NCI-H2227 (cell line): ENCODE results near the gene CXCL14.

Experiments
- DNase-seq: peaks from one replicate; lab custom pipeline; 2025; ENCODE audit not compliant: unreplicated experiment; lab: John Stamatoyannopoulos, UW

CXCL14 gene

GRCh38 chr5:135596788-135597187, 18.0 kb upstream of the CXCL14 start:
- DNase-seq = no peak

- DNase-seq = no peak
Observed at GRCh38 chr5:135596157-135596763, 17.5 kb upstream of the CXCL14 start.

GRCh38 chr5:135594416-135594960, 15.7 kb upstream of the CXCL14 start:
- DNase-seq = no peak

- DNase-seq = no peak
Observed at GRCh38 chr5:135593886-135594285, 15.1 kb upstream of the CXCL14 start.

- DNase-seq = no peak
Observed at GRCh38 chr5:135593141-135593540, 14.3 kb upstream of the CXCL14 start.

- DNase-seq = no peak
Observed at GRCh38 chr5:135592312-135593045, 13.7 kb upstream of the CXCL14 start.

GRCh38 chr5:135591277-135591676, 12.5 kb upstream of the CXCL14 start:
- no peak for DNase-seq

- no peak for DNase-seq
Observed at GRCh38 chr5:135589152-135589551, 10.4 kb upstream of the CXCL14 start.

- no peak for DNase-seq
Observed at GRCh38 chr5:135587721-135588663, 9.2 kb upstream of the CXCL14 start.

GRCh38 chr5:135584918-135585317, 6.1 kb upstream of the CXCL14 start:
- no peak for DNase-seq

- no peak for DNase-seq
Observed at GRCh38 chr5:135584276-135584675, 5.5 kb upstream of the CXCL14 start.

- no peak for DNase-seq
Observed at GRCh38 chr5:135582099-135582781, 3.4 kb upstream of the CXCL14 start.

GRCh38 chr5:135578305-135578684, 496 bp downstream of the CXCL14 start:
- DNase-seq = no peak

- no peak for DNase-seq
Observed at GRCh38 chr5:135577421-135577820, 1.4 kb downstream of the CXCL14 start.

- DNase-seq = no peak
Observed at GRCh38 chr5:135576075-135576599, 2.7 kb downstream of the CXCL14 start.

GRCh38 chr5:135574493-135574892, 4.3 kb downstream of the CXCL14 start:
- DNase-seq = no peak

- no peak for DNase-seq
Observed at GRCh38 chr5:135571902-135572301, 6.9 kb downstream of the CXCL14 start.

GRCh38 chr5:135571066-135571609, 7.7 kb downstream of the CXCL14 start:
- DNase-seq = no peak

GRCh38 chr5:135570453-135570764, 8.4 kb downstream of the CXCL14 start:
- DNase-seq = no peak

- DNase-seq = peak; percentile 51
Observed at GRCh38 chr5:135569755-135570452, 8.9 kb downstream of the CXCL14 start.
